ENCODE results near the gene TNXB.
"Not testable (repeated sequence)": the region's sequence is repeated elsewhere in the genome, so short reads cannot be mapped to it uniquely, and the experiment has no call there.

TNXB gene

DNA sequence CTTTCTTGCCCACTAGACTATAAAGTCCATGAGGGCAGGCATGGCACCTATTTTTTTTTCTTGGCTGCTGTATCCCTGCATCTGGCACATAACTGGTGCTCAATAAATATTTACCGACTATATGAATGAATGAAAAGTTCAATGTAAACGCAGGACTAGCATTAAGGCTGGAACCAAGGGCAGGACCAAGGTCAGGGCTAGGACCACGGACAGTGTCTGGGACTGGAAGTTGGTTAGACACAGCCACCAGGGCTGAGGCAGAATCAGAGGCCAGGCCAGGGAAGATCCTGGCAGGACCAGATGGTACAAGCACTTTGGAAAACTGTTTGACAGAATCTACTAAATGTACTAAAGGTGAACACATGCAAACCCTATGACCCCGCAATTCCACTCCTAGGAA is 3.7 kb downstream of the TNXB start:
- no peak overlapping the region for H3K27ac ChIP-seq
- no peak overlapping the region for H3K4me2 ChIP-seq
- H3K9me3 ChIP-seq: no peaks in the 10 kb centered on the region
- peaks cover 31% of the 10 kb centered on the region for H3K4me1 ChIP-seq
- H3K4me3 ChIP-seq: no peak overlapping the region
- H3K27me3 ChIP-seq: no peaks in the 10 kb centered on the region
- no peak for TF ChIP-seq Cebpa-rat (IDR thresholded peaks at IDR 0.05)
- H3K9ac ChIP-seq: no peak overlapping the region
- H4K20me1 ChIP-seq: no peaks in the 10 kb centered on the region
- H3K36me3 ChIP-seq: no peaks in the 10 kb centered on the region

- Histone ChIP-seq H3K27me3 (no peaks in the 10 kb centered on the region), H3K4me3 (no peak overlapping the region), H3K27ac (no peak overlapping the region), H3K4me1 (no peaks in the 10 kb centered on the region), H3K36me3 (no peaks in the 10 kb centered on the region), H4K20me1 (no peaks in the 10 kb centered on the region), H3K9me3 (no peaks in the 10 kb centered on the region), H3K4me2 (no peak overlapping the region), H3K9ac (no peak overlapping the region)
- TF ChIP-seq Cebpa-rat (IDR thresholded peaks at IDR 0.05): no peak
Observed at GRCh38 chr6:32102255-32102654, 6.9 kb downstream of the TNXB start.

GRCh38 chr6:32100251-32100650 is 8.9 kb downstream of the TNXB start:
- H3K4me1 ChIP-seq, H3K27ac ChIP-seq, H4K20me1 ChIP-seq, H3K4me3 ChIP-seq, H3K9me3 ChIP-seq, H3K27me3 ChIP-seq, H3K4me2 ChIP-seq, H3K36me3 ChIP-seq, H3K9ac ChIP-seq: not testable (repeated sequence)

GRCh38 chr6:32097364-32097763 is 11.8 kb downstream of the TNXB start:
- H4K20me1 ChIP-seq: no peaks in the 10 kb centered on the region

GRCh38 chr6:32096394-32097258 is 12.5 kb downstream of the TNXB start:
- Histone ChIP-seq H3K9ac (no peak overlapping the region), H3K9me3 (no peaks in the 10 kb centered on the region), H3K27ac (no peak overlapping the region), H3K4me3 (no peak overlapping the region), H3K4me1 (no peaks in the 10 kb centered on the region), H3K4me2 (no peak overlapping the region), H3K27me3 (no peaks in the 10 kb centered on the region), H3K36me3 (no peaks in the 10 kb centered on the region), H4K20me1 (no peaks in the 10 kb centered on the region)
- TF ChIP-seq Cebpa-rat (IDR thresholded peaks at IDR 0.05): no peak

More at GRCh38 chr6:32097364-32097763, 11.8 kb downstream of the TNXB start:
- H3K27me3 ChIP-seq: no peaks in the 10 kb centered on the region
- no peak overlapping the region for H3K27ac ChIP-seq
- no peak overlapping the region for H3K4me2 ChIP-seq
- H3K9me3 ChIP-seq: no peaks in the 10 kb centered on the region
- H3K4me3 ChIP-seq: no peak overlapping the region
- H3K9ac ChIP-seq: no peak overlapping the region
- no peak for TF ChIP-seq Cebpa-rat (IDR thresholded peaks at IDR 0.05)
- no peaks in the 10 kb centered on the region for H3K36me3 ChIP-seq
- H3K4me1 ChIP-seq: no peaks in the 10 kb centered on the region

DNA sequence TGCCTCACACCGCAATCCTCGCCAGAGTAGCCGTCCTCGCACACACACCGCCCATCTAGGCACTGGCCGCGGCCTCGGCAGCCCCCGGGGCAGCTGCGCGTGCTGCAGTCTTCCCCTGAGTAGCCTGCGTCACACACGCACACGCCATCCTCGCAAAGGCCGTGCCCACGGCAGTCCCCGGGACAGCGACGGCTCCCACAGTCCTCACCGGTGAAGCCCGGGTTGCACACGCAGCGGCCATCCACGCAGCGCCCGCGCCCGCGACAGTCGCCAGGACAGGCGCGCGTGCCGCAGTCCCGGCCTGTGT is 13.1 kb downstream of the TNXB start:
- H3K27ac ChIP-seq: no peak overlapping the region
- no peaks in the 10 kb centered on the region for H3K36me3 ChIP-seq
- no peak for TF ChIP-seq Cebpa-rat (IDR thresholded peaks at IDR 0.05)
- H3K4me2 ChIP-seq: no peak overlapping the region
- no peaks in the 10 kb centered on the region for H3K27me3 ChIP-seq
- H3K9me3 ChIP-seq: no peaks in the 10 kb centered on the region
- H3K9ac ChIP-seq: no peak overlapping the region
- no peaks in the 10 kb centered on the region for H3K4me1 ChIP-seq
- H3K4me3 ChIP-seq: no peak overlapping the region
- no peaks in the 10 kb centered on the region for H4K20me1 ChIP-seq

DNA sequence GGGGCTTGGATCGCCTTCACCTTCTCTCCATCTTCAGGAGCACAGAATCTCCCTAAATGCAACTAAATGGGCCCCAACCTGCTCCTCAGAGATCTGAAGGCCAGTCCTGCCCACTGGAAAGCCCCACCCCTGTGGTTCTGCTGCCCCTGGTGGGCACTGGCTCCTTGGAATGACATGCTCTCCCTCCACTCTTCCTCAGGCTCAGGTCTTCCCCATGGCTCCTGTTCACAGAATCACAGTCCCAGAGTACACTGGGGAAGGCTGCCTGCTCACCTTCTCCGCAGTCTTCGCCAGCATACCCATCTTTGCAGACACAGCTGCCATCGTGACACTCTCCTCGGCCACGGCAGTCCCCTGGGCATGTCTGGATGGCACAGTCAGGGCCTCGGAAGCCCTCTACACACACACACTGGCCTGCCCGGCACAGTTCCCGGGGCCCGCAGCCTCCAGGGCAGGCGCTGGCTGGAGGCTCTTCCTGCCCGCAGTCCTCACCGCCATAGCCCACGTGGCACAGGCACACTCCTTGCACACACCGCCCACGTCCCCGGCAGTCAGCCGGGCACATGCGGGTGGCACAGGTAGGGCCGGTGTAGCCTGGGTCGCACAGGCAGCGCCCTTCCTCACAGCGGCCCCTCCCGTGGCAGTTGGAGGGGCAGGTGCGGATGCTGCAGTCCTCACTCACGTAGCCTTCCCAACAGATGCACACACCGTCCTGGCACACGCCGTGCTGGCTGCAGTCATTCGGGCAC is 13.6 kb downstream of the TNXB start:
- H3K9ac ChIP-seq: no peak overlapping the region
- H3K27me3 ChIP-seq: no peaks in the 10 kb centered on the region

DNA sequence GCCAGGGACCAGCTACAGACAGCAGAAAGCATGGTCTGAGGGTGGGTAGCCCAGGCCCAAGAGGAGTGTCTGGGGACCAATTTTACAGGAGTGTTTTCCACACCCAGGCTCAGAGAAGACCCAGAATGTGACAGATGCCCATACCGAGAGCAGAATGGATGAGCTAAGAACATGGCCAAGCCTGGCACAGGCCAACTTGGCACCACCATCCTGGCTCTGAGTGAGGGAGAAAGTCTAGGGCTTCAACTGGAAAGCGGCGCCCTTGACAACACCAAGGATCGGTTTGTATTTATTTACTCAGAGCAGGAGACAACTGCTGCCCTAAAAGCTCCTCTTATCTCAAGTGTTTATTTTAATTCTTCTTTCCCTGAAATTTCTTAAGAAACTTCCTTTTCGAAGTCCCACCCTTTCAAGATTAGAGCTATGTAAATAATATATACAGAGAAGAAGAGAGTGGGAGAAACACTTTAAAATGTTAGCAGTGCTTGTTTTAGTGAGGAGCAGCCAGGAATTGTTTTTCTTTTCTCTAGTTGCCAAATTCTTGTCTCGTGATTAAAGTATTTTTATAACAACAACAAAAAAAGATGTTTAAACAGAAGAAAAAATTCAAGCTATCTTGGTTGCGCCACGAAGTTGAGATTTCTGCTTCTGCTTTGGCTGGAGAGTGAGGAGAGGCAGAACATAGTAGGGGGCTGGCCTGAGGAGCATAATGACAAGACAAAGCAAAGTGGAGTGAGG is 16.2 kb downstream of the TNXB start:
- H3K27me3 ChIP-seq: no peaks in the 10 kb centered on the region
- no peak for TF ChIP-seq Cebpa-rat (IDR thresholded peaks at IDR 0.05)
- H3K9ac ChIP-seq: no peak overlapping the region
- no peaks in the 10 kb centered on the region for H3K9me3 ChIP-seq
- H4K20me1 ChIP-seq: no peaks in the 10 kb centered on the region
- no peaks in the 10 kb centered on the region for H3K36me3 ChIP-seq
- no peaks in the 10 kb centered on the region for H3K4me1 ChIP-seq
- H3K4me2 ChIP-seq: no peak overlapping the region
- H3K4me3 ChIP-seq: no peak overlapping the region
- H3K27ac ChIP-seq: no peak overlapping the region

More for the DNA sequence above, 13.6 kb downstream of the TNXB start:
- TF ChIP-seq Cebpa-rat (IDR thresholded peaks at IDR 0.05): no peak
- H3K36me3 ChIP-seq: no peaks in the 10 kb centered on the region
- H3K9me3 ChIP-seq: no peaks in the 10 kb centered on the region
- no peak overlapping the region for H3K27ac ChIP-seq
- H3K4me1 ChIP-seq: no peaks in the 10 kb centered on the region
- H4K20me1 ChIP-seq: no peaks in the 10 kb centered on the region
- H3K4me2 ChIP-seq: no peak overlapping the region
- no peak overlapping the region for H3K4me3 ChIP-seq

DNA sequence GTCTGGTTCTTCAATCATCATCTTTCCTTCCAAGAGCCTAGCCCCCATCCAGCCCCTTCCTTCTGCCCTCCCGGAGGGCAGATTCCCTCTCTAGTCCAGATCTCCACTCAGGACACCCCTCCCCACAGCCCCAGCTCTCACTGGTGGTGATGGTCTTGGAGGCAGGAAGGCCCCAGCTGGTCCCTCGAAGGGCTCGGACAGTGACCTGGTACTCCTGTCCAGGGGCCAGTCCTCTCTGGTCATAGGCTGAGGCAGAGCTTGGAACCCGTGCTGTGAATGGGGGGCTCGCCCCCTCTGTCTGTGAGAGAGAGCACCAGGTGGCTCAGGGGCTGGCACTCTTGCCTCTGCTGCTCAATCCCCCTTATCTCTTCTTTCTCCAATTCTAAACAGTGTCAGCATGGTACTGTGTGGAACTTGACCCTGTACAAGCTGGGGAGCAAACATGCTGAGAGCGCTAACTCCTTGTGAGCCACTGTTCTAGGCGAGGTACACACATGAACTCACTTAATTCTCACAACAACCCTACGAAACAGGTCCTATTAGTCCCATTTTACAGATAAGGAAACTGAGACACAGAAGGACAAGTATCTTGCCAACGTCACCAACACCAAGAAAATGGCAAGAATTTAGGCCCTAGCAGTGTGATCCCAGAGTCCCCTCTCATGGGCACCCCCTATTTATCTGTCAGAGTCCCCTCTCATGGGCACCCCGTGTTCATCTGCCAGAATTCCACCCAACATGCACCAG is 19.9 kb downstream of the TNXB start:
- Histone ChIP-seq H3K4me2 (no peak overlapping the region), H4K20me1 (no peaks in the 10 kb centered on the region), H3K9ac (no peak overlapping the region), H3K9me3 (no peaks in the 10 kb centered on the region), H3K4me1 (peaks cover 9% of the 10 kb centered on the region; the same call in 1 of the 2 replicates), H3K27ac (no peak overlapping the region), H3K36me3 (no peaks in the 10 kb centered on the region), H3K27me3 (no peaks in the 10 kb centered on the region), H3K4me3 (no peak overlapping the region)
- TF ChIP-seq Cebpa-rat (IDR thresholded peaks at IDR 0.05): no peak

Measured in BLaER1 (cell line).